HG03196 (cell line): ENCODE data around the gene LRIG2.
A peak's percentile ranks its signal among the peaks of the same experiment; 100 is the strongest.
"Not testable (repeated sequence)": the region's sequence is repeated elsewhere in the genome, so short reads cannot be mapped to it uniquely, and the experiment has no call there.

Experiments
- ATAC-seq: cut with Tn5 transposase; IDR thresholded peaks from one replicate; pipeline ENCODE4 v1.9.1; 2021; ENCODE audit not compliant: unreplicated experiment

LRIG2 gene

GRCh38 chr1:113058941-113059706 lies 13.9 kb upstream of the LRIG2 start:
- no peak for ATAC-seq

GRCh38 chr1:113063456-113063855 lies 9.5 kb upstream of the LRIG2 start:
- ATAC-seq, result not testable (repeated sequence)

- ATAC-seq, result no peak
Observed at GRCh38 chr1:113072141-113072756, 749 bp upstream of the LRIG2 start.

- peak; percentile 19 for ATAC-seq
Observed at GRCh38 chr1:113073479-113073950, 517 bp downstream of the LRIG2 start.

- no peak for ATAC-seq
Observed at GRCh38 chr1:113074237-113074636, 1.2 kb downstream of the LRIG2 start.

- ATAC-seq, result not testable (repeated sequence)
Observed at GRCh38 chr1:113077978-113078377, 5.0 kb downstream of the LRIG2 start.

GRCh38 chr1:113086541-113086940 lies 13.5 kb downstream of the LRIG2 start:
- ATAC-seq, result no peak

- ATAC-seq, result no peak
Observed at GRCh38 chr1:113088972-113089371, 16.0 kb downstream of the LRIG2 start.

- ATAC-seq, result no peak
Observed at GRCh38 chr1:113090051-113090450, 17.1 kb downstream of the LRIG2 start.

GRCh38 chr1:113091988-113092594 lies 19.1 kb downstream of the LRIG2 start:
- no peak for ATAC-seq

- no peak for ATAC-seq
Observed at GRCh38 chr1:113094506-113094905, 21.5 kb downstream of the LRIG2 start.

GRCh38 chr1:113095790-113096455 lies 22.9 kb downstream of the LRIG2 start:
- no peak for ATAC-seq

- ATAC-seq, result no peak
Observed at GRCh38 chr1:113096493-113096892, 23.5 kb downstream of the LRIG2 start.

GRCh38 chr1:113101588-113101987 lies 28.6 kb downstream of the LRIG2 start:
- no peak for ATAC-seq

GRCh38 chr1:113103048-113103447 lies 30.1 kb downstream of the LRIG2 start:
- no peak for ATAC-seq

- ATAC-seq, result no peak
Observed at GRCh38 chr1:113103977-113104376, 31.0 kb downstream of the LRIG2 start.

- no peak for ATAC-seq
Observed at GRCh38 chr1:113106910-113107309, 33.9 kb downstream of the LRIG2 start.

GRCh38 chr1:113109908-113110554 lies 37.0 kb downstream of the LRIG2 start:
- no peak for ATAC-seq

GRCh38 chr1:113118266-113118665 lies 45.3 kb downstream of the LRIG2 start:
- no peak for ATAC-seq

GRCh38 chr1:113123737-113124136 lies 50.7 kb downstream of the LRIG2 start:
- ATAC-seq, result no peak

GRCh38 chr1:113124366-113124765 lies 51.4 kb downstream of the LRIG2 start:
- ATAC-seq, result no peak
